Nephron (organoid): ENCODE measurements around the gene SH2D5.

ENCODE experiments used
- H3K27ac Mint-ChIP-seq, 3 experiments: 2 replicates each; pipeline ENCODE4 v1.8.0; 2020; ENCODE audit warnings: mixed read lengths in 3 of 3, mild to moderate bottlenecking in 2 of 3, moderate library complexity in 1 of 3
- H3K27me3 Mint-ChIP-seq: 2 replicates; pipeline ENCODE4 v1.8.0; 2021; ENCODE audit warnings: low read depth, mild to moderate bottlenecking, moderate library complexity, mixed read lengths
- H3K36me3 Mint-ChIP-seq: 2 replicates; pipeline ENCODE4 v1.8.0; 2020; ENCODE audit warnings: low read depth, mixed read lengths
- H3K4me1 Mint-ChIP-seq: 2 replicates; pipeline ENCODE4 v1.8.0; 2020; ENCODE audit warnings: mixed read lengths
- H3K4me3 Mint-ChIP-seq, 3 experiments: 2 replicates each; pipeline ENCODE4 v1.8.0; 2020; ENCODE audit warnings: mild to moderate bottlenecking in 3 of 3, mixed read lengths in 3 of 3, moderate library complexity in 2 of 3
- H3K9me3 Mint-ChIP-seq: 2 replicates; pipeline ENCODE4 v1.8.0; 2020; ENCODE audit warnings: mixed read lengths
- TF ChIP-seq, protein P1 (sequence below), 3 experiments: fragments of 200-600 bp; sonication (generic); IDR thresholded peaks; one replicate each; pipeline ENCODE4 v1.5.0; 2021; ENCODE audit warnings: antibody characterized with exemption in 3 of 3; ENCODE audit not compliant: unreplicated experiment in 3 of 3

Gene SH2D5

DNA sequence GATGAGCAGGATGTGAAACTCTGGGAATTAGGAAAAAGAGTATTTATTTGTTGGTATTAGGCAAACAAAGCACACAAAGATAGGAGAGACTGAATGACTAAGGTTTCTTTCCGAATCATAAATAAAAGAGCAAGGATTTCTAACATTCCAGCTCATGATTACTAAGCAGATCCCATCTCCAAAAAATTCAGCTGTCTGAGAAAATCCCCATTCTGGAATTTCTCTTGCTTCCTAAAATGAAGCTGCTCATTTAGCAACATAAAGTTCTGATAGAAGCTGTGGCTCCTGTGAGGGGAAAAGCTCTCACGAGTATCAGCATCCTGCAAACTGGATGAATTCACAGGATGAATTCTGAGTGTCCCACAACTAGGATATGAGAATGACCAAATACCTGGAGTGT, 6.7 kb upstream of the SH2D5 start:
- Mint-ChIP-seq H3K4me3 (no peak overlapping the region), H3K4me1 (no peaks in the 10 kb centered on the region), H3K36me3 (peaks cover 38% of the 10 kb centered on the region), H3K9me3 (no peaks in the 10 kb centered on the region), H3K27ac (no peak overlapping the region), H3K27me3 (no peaks in the 10 kb centered on the region)
- TF ChIP-seq, protein P1, sequence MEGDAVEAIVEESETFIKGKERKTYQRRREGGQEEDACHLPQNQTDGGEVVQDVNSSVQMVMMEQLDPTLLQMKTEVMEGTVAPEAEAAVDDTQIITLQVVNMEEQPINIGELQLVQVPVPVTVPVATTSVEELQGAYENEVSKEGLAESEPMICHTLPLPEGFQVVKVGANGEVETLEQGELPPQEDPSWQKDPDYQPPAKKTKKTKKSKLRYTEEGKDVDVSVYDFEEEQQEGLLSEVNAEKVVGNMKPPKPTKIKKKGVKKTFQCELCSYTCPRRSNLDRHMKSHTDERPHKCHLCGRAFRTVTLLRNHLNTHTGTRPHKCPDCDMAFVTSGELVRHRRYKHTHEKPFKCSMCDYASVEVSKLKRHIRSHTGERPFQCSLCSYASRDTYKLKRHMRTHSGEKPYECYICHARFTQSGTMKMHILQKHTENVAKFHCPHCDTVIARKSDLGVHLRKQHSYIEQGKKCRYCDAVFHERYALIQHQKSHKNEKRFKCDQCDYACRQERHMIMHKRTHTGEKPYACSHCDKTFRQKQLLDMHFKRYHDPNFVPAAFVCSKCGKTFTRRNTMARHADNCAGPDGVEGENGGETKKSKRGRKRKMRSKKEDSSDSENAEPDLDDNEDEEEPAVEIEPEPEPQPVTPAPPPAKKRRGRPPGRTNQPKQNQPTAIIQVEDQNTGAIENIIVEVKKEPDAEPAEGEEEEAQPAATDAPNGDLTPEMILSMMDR (IDR thresholded peaks at IDR 0.05; ENCODE audit: unreplicated experiment in 3 of 3) = no peak

DNA sequence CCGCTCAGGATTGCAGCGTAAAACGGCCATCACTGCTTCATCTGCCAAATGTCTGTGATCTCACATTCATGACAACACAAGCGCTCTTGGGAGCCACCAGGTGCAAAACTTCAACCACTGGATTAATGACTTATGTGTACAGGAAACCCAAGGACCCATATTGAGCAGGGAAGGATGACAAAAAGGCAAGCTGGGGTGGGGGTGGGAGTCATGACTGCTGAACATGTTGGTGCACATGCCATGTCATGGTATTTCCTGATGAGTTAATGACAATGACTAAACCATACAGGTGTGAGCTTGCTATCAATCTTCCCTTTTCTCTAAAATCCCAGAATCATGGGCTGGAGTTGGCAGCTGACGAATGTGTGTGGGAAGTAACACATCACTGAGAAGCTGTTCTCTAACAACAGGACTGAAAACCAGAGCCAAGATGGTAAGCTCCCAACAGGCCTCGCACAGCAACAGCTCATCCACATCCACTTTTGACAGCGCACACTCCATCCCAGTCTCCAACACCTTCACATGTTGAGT, 3.1 kb upstream of the SH2D5 start:
- Mint-ChIP-seq H3K9me3 (no peaks in the 10 kb centered on the region), H3K27me3 (peaks cover 29% of the 10 kb centered on the region), H3K27ac (no peak overlapping the region), H3K4me3 (no peak overlapping the region), H3K36me3 (peaks cover 18% of the 10 kb centered on the region), H3K4me1 (peaks cover 5% of the 10 kb centered on the region)
- TF ChIP-seq, protein P1 (IDR thresholded peaks at IDR 0.05; ENCODE audit: unreplicated experiment in 3 of 3) = no peak

DNA sequence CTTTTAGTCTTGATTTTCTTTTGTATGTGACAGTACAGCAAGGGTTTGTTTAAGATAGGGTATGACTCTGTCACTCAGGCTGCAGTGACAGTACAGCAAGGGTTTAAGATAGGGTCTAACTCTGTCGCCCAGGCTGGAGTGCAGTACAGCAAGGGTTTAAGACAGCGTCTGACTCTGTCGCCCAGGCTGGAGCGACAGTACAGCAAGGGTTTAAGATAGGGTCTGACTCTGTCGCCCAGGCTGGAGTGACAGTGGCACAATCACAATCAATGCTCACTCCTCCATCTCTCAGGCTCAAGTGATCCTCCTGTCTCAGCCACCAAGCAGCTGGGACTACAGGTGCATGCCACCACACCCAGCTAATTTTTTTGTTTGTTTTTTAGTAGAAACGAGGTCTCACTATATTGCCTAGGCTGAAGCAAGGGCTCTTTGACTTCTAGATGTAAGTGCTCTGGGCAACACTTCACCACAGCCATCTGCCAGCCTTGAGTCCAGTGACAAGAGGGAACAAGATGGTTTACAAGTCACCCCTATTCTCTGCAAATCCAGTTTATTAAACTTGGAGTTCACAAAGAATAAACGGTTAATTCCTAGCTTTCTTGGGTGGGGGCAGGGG, 965 bp upstream of the SH2D5 start:
- Mint-ChIP-seq H3K9me3 (no peaks in the 10 kb centered on the region), H3K27ac (peak overlapping the region in 2 of 3 experiments; percentile 20 to 27), H3K4me3 (peak overlapping the region; percentile 79 to 86 (median 85)), H3K36me3 (peaks cover 13% of the 10 kb centered on the region), H3K4me1 (peaks cover 9% of the 10 kb centered on the region), H3K27me3 (peaks cover 51% of the 10 kb centered on the region)
- TF ChIP-seq, protein P1 (IDR thresholded peaks at IDR 0.05; ENCODE audit: unreplicated experiment in 3 of 3) = peak in 1 of 3 experiments; percentile 4

DNA sequence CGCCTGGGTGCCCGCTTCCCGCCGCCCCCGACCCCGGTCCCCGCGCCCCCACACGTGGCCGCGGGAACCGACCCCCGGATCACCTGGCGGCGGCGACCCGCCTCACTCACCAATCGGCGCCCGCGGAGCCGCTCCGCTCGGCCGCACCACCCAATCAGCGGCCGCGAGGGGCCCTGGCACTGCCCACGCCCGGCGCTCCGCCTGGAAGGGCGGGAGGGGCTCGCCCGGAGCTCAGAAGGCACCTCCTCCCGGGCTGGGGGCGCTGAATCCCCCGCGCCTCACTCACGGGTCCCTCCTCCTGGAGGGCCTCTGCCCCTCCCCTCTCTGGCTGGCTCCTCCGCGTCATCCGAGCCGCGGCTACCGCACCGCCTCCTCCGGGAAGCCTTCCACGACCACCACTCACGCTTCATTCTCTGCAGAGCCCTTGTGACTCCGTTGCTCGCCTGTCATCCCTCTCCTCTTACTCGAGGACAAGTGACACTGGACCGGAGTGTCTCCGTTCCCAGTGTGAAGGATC, 374 bp downstream of the SH2D5 start:
- peaks cover 9% of the 10 kb centered on the region for H3K4me1 Mint-ChIP-seq
- H3K27me3 Mint-ChIP-seq = peaks cover 61% of the 10 kb centered on the region
- peaks cover 1% of the 10 kb centered on the region for H3K36me3 Mint-ChIP-seq
- no peaks in the 10 kb centered on the region for H3K9me3 Mint-ChIP-seq
- H3K27ac Mint-ChIP-seq = no peak overlapping the region
- peak overlapping the region; percentile 79 to 86 (median 85) for H3K4me3 Mint-ChIP-seq
- TF ChIP-seq, protein P1 (IDR thresholded peaks at IDR 0.05; ENCODE audit: unreplicated experiment in 3 of 3) = no peak

DNA sequence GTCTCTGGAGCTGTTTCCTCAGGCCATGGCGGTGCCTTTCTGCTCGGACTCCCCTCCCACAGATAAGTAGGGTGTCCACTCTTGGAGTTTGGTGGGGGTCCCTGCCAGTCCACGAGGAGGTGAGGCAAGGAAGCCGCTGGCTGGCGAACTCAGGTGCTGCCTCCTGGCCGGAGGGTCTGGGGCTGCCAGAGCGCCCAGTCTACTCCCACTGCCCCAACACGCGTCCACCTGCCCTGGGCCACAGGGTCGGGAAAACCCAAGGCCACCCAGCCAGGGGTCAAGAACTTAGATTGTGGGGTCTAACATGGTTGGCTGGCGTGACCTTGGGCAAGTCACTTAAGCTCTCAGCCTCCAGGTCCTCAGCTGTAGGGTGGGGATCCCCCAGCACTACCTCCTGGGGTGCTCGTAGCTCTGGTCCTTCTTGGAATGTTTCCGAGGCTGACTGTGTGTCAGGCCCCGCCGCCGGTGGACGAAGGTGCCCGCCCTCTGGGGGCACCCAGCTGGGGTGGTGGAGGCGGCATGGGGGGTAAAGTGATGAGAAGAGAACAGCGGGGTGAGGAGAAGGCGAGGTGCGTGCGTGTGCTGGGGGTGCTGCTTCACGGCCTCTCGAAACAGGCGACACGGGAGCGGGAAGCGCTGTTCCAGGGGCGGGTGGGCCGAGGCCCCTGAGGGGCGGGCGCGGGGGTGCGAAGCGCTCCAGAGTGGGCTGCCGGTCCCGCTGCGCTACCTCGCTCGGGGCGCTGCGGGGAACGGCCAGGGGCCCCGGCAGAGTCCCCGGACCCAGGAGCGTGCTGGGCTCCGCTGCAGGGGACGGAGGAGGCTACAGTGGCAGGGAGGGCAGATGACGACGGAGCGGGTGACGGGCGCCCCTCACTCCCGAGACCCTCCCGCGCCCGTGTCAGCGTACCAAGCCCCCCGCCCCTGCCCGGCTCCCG, 1.2 kb downstream of the SH2D5 start:
- Mint-ChIP-seq H3K4me1 (peaks cover 9% of the 10 kb centered on the region), H3K27ac (no peak overlapping the region), H3K36me3 (no peaks in the 10 kb centered on the region), H3K4me3 (peak overlapping the region; percentile 57 to 75 (median 75)), H3K27me3 (peaks cover 61% of the 10 kb centered on the region), H3K9me3 (no peaks in the 10 kb centered on the region)
- TF ChIP-seq, protein P1 (IDR thresholded peaks at IDR 0.05; ENCODE audit: unreplicated experiment in 3 of 3) = no peak
